Activated CD4-positive, CD25-positive, alpha-beta regulatory T cell treated with anti-CD3 and anti-CD28 coated beads, Interleukin-2, amount 50 U/mL, for 72 hours (primary cell): Measurements from ENCODE around the gene CNTN4.

ENCODE experiments used
- DNase-seq: peaks from one replicate; pipeline ENCODE4 v3.0.0; 2021

CNTN4 gene

DNA sequence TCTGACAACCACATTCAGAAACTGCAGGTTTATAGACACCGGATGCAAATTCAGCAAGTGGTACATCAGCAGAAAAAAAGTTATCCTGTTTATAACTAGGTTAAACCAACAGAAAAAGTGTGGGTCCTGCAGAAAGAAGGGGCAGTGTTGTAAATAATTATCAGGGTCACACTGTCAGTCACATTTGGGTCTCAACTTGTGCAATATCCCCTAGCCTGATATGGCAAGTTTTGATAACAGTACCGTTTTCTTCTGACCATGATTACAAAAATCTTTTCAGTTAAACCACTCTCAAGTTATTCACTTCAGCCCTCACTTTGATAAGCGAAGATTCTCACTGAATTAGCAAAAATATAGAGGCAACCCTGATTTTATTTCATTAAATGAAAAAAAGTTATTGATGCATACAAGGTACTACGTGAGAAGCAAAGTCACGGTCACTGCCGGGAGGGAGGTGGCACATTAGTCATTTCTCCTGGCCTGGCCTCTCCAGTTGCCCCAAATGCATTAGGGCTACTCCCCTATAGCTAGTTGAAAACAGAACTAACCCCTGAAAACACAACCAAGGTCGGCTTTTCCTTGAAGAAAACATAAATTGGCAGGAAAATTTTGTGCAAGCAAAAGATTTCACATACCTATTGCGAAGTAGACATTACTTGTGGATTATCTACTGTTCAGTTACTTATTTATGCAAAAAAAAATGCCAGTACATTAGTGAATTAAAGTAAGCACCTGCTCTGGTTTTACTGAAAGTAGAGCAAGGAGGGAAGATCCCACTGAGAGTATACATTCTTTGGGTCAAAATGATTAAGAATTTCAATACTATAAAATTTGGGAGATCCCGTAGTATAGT is 982.9 kb downstream of the CNTN4 start:
- DNase-seq, result no peak

DNA sequence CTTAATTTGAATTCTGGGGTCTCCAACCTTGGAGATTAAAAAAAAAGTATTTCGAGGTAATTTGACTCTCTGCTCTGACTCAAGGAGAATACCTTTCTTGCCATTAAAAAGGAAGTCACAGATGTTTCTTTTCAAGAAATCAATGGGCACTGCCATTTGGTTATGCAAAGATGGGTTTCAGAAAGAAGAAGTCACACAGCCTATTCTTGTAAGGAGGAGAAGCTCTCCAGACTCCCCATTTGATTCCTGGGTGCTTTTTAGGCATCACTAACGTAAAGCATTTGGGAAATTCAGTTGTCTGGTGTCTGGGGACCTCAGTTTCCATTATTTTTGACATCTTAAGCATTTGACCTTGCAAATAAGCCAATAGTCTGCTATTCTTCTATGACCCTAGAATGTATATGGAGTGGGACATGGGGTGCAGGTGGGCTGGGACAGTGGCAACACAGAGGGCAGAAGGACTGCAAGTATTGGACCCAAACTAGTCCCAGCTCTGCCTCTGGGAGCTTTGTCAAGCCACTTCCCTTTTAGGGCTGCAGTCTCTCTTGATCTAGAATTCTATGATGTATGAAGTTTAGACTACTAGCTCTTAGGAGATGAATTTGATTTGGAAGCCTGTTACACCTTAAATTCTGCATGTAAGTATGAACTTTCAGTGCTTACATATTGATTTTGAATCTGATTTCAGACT is 983.7 kb downstream of the CNTN4 start:
- DNase-seq, result no peak

DNA sequence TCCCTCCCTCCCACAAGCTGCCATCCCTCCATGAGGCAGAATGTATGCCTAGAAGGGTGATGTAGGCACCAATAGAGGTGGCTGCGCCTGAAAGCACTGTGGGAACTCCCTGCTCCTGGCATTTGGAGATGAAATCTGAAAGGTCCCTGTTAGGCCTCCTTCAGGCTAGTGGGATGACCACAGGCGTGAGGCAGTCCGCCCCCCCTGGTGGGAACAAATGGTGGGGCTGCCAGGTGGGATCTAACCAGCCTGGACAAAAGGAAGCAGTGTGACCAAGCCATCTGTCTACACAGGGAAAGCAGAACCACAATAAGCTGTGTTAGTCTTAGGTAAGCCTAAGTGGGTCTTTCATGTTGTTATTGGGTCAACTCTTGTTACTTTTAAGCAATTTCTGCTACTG is 986.2 kb downstream of the CNTN4 start:
- DNase-seq, result no peak

DNA sequence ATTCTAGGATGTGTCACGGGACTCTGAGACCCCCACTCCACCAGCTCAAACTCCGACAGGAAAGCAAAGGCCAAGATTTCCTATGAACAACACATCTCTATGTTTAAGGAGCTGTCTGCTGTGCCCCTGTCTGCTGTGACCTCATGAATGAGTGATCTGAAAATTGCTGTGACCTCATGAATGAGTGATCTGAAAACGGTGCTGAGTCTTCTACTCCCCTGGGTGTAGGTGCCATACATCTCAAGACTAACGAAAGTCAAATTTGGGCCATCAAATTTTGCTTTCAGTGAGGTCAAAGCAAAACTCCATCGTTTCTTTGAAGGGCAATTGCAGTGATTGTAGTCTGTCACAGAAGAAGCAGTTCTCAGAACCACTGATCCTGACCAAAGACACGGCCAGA is 987.1 kb downstream of the CNTN4 start:
- no peak for DNase-seq

DNA sequence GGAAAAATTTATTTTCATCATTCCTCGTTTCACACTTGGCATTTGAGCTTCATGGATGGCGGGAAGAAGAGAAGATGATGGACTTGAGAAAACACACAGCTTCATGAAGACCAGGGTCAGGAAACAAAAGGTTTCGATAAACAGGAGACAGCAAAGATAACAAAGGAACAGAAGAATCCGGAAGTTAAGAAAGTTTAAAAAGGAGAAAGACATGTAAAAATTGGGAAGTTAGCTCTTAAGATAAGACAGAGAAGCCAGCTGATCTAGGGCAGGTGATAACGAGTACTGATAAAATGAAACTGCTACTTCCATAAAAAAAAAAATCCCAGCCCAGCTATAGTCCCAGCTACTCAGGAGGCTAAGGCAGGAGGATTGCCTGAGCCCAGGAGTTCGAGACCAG is 987.6 kb downstream of the CNTN4 start:
- no peak for DNase-seq

DNA sequence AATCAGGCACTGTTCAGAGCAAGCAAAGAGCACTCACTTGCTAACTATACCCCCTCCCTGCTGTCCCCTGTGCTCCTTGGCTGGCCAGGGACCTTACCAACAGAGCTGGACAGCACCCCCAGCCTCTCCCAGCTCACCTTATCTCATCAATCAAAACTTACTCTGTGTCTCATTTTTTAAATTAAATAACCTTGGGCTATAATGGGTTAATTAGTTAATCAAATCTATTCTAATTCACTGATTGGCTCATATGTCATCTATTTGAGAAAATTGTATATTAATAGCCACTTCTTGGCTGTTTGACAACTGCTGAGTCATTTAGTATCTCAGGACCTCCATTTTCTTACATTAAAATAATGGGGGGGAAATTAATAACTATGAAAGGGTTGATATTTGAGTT is 988.6 kb downstream of the CNTN4 start:
- DNase-seq, result no peak

DNA sequence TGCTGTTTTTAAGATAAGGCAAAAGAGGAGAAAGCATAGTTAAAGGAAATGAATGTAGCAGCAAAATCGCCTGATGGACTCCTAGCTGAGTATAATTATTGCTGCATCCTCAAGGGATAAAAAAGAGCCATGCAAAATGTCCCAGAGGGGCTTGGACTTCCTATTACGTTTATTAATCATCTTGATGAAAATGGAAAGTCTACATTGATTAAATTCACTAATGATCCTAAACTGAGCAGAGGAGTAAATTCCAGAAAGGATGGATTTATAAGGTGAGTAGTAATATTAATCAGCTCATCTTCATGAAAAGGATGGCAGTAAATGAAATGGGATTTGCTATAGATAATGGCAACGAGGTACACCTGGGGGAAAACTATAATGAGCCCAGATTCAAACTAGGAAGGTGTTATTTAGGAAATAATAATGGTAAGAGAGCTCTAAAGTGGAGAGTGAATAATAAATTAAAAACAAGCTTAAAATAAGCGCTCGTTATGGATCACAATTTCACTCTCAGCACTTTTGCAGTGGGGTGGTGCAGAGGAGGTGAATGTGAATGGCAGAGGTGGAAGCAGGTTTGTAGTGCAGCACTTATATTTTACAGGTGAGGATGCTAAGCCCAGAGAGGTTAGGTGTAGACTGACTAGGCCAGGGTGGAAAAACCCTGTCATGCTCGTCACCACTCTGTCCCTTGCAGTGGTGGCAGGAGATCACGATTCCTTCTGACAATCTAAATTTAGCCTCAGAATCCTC is 989.2 kb downstream of the CNTN4 start:
- no peak for DNase-seq

DNA sequence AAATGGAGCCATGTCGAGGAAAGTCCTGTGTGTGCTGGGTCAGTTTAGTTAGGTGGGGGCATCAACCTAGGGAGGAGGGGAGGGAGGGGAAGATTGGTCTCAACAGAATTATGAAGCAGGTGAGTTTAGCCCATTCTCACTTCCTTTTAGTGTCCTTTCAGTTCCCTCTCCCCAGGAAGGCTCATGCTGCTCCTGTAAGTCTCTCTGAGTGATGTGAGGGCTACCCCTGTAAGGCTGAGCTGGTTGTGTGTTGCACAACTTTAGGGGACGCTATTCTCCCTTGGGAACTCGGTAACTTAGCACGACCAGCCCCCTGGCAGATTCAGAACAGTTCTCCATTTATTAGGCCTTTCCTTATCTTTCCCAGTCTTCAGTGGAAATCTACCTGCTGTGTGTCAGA is 990.4 kb downstream of the CNTN4 start:
- no peak for DNase-seq

DNA sequence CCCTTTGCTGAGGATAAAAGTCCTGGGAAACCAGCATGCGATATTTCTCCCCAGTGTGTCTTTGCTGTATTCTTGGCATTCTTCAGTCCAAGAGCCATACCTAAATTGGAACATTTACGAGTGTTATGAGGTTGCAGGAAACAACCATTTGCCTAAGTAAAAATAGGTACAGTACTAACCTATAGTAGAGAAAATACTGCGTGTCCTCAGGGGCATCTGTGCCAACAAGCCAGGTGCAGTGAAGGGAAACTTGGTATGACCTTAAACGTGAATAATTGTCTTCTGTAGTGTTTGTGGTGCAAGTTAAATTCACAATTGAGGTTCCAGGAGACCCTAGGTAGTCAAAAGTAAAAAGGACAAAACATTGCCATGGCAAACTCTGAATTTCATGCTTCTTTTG is 999.3 kb downstream of the CNTN4 start:
- DNase-seq, result no peak

DNA sequence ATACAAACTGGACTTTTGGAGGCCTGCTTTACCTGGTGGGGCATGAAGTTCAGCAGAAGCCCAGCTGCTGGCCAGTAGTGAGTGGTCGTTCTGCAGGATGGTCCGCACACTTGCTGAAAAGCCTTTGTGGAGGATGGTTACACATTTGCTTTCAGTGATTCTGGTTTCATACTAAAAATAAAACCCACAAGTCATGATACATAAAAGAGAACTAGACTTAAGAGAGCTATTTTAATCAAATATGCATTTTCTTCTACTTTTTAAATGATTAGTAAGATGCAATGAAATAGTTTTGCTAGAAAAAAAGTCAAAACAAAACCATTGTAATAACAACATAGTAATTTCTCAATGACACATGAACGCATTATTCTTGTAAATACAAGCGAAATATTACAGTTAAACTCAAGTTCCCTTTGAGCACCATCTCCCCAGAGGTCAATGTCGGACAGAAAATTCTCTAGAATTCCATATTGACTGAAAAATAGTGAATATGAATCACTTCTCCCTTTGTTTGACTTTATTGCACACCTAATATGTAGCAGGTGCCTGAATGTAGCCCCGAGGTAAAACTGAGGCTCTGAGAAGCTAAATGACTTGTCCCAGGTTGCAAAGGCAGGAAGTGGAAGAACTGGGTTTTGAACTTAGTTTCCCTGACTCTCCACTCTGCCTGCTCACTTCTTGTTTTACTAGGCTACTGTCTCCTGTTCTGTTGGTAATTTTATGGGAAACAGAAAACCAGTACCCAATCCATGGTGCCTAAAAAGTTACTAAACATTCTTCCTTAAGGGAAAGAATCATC is 1003.2 kb downstream of the CNTN4 start:
- DNase-seq, result no peak

DNA sequence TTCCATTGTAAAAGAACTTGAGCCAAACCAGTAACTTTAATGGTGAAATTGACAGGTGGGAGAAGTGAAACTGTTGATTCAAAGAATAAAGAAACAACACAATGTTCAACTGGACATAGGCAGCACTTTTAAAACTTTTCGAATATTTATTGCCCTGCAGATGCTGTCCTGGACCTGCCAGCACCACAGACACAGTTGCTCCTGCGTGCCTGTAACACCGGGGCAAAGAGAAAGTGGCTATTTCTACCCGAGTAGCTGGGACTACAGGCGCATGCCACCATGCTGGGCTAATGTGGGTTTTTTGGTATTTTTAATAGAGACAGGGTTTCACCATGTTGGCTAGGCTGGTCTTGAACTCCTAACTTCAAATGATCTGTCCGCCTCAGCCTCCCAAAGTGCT is 1004.1 kb downstream of the CNTN4 start:
- DNase-seq, result no peak

DNA sequence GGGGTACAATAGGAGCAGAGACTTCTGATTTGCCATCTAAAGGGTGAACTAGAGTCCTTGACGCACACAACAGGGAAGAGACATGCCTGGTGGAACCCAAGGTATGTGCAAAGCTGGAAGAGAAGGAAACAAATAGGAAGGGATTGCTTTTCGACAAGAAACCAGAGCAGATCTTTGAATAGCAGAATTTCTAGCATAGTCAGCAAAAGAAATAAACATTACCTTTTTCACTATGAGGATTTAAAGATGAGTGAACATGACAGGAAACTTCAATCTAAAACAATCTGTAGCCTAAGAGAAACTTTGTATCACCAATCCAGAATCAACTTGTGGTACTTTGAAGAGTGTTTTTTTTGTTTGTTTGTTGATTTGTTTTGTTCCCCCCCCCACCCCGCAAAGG is 1006.6 kb downstream of the CNTN4 start:
- DNase-seq, result no peak

DNA sequence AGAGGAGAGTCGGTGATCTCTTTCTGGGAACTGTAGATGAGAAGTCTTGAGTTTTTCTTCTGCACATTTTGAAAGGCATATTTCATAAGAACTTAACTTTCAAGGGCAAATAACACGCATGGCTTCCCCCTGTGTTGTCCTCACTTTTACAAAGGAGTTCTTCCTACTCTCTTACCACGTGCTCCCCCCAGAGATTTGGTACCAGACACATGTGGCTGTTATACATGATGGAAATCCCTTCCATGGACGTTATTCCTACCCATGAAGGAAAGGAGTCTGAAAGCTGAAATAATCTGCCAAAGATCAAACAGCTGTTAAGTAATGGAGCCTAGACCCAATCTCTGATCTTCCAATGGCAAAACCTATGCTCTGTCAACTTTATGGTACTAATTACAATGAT is 1007.1 kb downstream of the CNTN4 start:
- DNase-seq, result no peak

DNA sequence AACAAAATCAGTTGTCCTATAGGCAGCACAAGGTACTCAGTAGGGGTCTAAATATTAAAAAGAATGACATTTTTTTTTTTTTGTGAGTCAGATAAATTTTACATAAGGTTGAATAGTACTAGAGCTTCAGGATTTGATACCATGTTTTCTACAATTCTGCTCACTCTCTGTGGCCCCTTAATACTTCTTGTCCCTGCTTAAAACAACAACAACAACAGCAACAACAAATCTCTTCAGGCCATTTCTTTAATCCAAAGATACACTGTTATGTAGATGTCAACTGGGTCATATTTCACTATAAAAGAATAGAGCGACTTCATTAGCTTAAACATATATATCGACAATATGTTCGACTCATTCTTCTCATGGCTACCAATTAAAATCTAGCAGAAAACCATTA is 1008.5 kb downstream of the CNTN4 start:
- DNase-seq, result no peak
